ENCODE measurements around the gene MASP2.

Gene MASP2

DNA sequence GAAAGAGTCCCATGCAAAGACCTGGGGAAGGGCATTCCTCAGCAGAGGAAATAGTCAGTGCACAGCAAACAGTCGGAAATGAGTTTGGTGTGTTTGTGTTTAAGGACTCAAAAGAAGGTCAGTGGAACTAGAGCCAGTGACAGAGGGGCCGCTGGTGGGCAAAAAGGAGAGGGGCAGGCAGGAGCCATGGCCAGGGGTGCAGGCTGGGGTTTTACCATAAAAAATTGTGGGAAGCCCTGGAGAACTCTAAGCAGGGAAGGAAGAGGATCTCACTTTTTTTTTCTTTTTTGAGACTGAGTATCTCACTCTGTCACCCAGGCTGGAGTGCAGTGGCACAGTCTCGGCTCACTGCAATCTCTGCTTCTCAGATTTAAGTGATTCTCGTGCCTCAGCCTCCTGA, 68.3 kb downstream of the MASP2 start:
- Histone ChIP-seq H3K4me1 (ENCODE audit: insufficient read depth, low read length) (no peaks in the 10 kb centered on the region), H3K27me3 (ENCODE audit: insufficient read depth, low read length, poor library complexity) (no peaks in the 10 kb centered on the region)
- no peak for ATAC-seq (ENCODE audit: insufficient read depth, low read depth)

More for the DNA sequence above, 68.3 kb downstream of the MASP2 start:
- Histone ChIP-seq H3K4me2 (ENCODE audit: insufficient read depth, low read length) (no peak overlapping the region), H3K9ac (ENCODE audit: low read depth, low read length) (no peak overlapping the region), H3K4me3 (ENCODE audit: low read depth in 1 of 2, low read length in 2 of 2) (no peak overlapping the region), H3K36me3 (ENCODE audit: insufficient read depth, low read length) (no peaks in the 10 kb centered on the region), H3K9me3 (ENCODE audit: insufficient read depth, low read length, severe bottlenecking) (no peaks in the 10 kb centered on the region), H3K27ac (ENCODE audit: low read length) (no peak overlapping the region), H4K20me1 (ENCODE audit: insufficient read depth, low read length) (no peaks in the 10 kb centered on the region), H3K79me2 (ENCODE audit: insufficient read depth, low read length) (no peaks in the 10 kb centered on the region), H2AFZ (ENCODE audit: low read depth, low read length) (no peak overlapping the region)
- DNase-seq = no peak
- TF ChIP-seq, protein P1, sequence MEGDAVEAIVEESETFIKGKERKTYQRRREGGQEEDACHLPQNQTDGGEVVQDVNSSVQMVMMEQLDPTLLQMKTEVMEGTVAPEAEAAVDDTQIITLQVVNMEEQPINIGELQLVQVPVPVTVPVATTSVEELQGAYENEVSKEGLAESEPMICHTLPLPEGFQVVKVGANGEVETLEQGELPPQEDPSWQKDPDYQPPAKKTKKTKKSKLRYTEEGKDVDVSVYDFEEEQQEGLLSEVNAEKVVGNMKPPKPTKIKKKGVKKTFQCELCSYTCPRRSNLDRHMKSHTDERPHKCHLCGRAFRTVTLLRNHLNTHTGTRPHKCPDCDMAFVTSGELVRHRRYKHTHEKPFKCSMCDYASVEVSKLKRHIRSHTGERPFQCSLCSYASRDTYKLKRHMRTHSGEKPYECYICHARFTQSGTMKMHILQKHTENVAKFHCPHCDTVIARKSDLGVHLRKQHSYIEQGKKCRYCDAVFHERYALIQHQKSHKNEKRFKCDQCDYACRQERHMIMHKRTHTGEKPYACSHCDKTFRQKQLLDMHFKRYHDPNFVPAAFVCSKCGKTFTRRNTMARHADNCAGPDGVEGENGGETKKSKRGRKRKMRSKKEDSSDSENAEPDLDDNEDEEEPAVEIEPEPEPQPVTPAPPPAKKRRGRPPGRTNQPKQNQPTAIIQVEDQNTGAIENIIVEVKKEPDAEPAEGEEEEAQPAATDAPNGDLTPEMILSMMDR (IDR thresholded peaks at IDR 0.05; ENCODE audit: borderline replicate concordance, extremely low read depth, low read length, poor library complexity, severe bottlenecking) = no peak
- no peak for TF ChIP-seq EZH2 (IDR thresholded peaks at IDR 0.05; ENCODE audit: borderline replicate concordance, low read depth, low read length, severe bottlenecking)

All from DND-41 (cell line).